ENCODE data around the gene S100A16.
"Not testable (repeated sequence)": the region's sequence is repeated elsewhere in the genome, so short reads cannot be mapped to it uniquely, and the experiment has no call there.

The S100A16 gene, protein sequence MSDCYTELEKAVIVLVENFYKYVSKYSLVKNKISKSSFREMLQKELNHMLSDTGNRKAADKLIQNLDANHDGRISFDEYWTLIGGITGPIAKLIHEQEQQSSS

DNA sequence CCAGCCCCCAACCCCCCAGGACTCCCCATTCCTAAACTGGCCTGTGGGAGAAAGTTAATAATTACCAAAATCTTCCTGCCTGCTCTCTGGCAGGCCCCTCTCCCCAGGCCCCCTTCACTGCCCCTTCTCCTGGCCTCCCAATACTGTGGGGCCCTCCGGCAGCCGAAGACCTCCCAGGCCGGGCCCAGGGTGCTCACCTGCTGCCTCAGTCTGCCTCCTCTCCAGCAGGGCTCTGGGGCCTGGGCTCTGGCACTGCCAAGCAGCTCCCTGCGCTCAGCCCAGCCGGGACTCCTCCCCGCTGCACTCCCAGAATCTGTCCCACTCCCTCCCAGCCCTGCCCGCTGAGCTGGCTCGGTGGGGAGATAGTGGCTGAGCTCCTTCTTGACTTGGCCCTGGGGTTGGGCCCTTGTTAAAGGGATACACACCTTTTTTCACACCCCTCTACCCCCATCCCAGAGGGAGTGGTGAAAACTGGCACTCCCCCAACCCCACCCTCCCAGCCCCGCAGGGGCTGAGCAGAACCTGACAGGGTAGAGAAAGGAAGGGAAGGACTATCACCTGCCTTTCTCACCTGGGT lies at the start of gene S100A16:
TSS of gene S100A16 (minus strand) at position 383 of the 577 bp plus-strand sequence. CDS start 4,986 bp downstream, outside the sequence.
- DNase-seq: no peak

DNA sequence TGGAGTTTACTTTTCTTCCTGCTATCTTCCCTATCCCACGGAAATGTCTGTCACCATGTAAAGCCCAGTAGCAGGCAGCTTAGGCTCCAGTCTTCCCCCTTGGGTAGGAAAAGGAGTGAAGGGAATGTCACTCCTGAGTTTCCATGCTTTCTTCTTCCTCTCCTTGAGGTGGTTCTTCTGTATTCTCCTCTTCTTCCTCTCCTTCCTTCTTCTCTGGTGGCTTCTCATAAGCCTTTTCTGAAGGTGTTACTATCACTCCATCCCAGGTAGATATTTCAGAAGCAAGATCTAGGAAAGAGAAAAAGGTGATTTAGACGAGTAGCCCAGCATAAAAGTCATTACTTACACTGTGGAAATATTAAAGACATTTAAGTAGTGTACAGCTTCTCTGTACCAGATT lies 49.3 kb upstream of the S100A16 start:
- DNase-seq: no peak

DNA sequence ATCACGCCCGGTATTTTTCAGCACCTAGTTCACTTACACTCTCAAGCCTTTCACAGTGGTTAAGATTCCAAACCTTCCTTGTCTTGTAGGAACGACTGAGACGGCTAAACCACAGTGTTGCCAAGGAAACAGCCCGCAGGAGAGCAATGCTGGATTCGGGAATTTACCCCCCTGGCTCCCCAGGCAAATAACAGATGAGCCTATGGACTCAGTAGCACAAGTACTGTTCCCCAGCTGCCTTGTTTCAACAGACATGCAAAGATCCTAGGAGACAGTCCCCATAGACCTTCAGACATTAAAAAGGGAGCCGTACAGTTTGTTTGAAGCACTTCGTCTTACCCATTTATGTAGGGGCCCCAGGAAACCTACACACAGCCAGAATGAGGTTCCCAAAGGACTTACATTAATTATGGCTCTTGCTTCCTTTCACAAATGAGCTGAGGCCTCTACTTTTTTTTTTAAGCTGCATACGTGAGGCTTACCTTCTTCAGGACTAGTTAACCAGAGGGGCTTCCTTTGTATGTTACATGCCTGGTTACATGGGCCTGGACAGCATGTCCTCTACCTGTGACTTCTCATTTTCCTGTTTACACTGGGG lies 48.3 kb upstream of the S100A16 start:
- no peak for DNase-seq

DNA sequence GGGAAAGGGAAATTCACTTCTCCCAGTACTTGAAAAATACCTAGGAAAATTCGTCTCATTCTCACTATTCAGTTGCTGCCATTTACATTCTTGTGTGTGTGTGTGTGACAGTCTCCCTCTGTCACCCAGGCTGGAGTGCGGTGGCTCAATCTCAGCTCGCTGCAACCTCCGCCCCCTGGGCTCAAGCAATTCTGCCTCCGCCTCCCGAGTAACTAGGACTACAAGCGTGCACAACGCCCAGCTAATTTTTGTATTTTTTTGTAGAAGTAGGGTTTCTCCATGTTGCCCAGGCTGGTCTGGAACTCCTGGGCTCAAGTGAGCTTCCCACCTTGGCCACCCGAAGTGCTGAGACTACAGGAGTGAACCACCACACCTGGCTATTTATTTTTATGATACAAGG lies 46.7 kb upstream of the S100A16 start:
- DNase-seq: no peak

DNA sequence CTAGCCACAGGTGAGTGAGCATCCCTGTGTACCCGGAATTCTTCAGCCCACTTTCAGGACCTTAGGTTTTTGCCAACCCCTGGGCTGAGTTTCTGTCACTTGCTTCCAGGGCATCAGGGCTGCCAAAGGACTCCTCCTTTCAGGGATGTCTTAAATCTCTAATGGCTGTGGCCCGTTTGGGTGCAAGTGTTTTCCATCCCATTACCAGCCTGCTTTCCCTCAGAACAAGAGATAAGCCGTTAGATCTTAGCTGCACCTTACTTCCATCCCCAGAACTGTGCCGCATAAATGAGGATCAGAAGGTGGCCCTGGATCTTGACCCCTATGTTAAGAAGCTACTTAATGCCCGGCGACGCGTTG lies 46.2 kb upstream of the S100A16 start:
- no peak for DNase-seq

DNA sequence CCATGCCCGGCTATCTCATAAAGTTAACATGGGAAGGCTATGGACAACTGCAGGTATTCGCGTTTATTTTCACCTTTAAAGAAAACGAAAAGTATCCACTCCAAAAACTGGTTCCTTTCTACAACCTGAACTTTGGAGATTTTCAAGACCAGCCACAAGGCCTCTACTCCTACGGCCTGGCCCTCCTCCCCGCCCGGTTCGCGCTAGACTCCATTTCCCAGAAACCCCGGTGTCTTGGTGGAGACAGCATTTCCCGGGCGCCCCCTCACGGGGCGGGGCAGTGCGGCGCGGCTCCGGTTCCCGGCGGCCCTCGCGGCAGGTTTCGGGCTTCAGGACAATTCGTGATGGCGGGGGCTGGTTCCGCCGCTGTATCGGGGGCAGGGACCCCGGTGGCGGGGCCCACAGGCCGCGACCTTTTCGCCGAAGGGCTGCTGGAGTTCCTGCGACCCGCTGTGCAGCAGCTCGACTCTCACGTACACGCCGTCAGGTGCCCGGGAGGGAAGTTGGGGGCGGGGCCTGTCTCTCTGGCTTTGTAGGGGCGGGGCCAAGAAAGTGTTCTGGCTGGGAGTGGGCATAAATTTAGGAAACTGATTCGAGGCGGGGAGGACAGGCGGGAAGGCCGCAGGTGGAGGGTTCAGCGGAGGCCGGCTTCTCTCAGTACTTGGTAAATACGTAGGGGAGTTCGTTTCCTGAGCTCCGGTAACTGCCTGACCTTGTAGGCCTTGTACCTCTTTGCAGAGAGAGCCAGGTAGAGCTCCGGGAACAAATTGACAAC lies 45.6 kb upstream of the S100A16 start, which contains the start of gene SNAPIN:
TSS of gene SNAPIN (plus strand) at position 304 of the 775 bp plus-strand sequence. CDS start at position 345, 41 bp downstream.
- peak; percentile 91 for DNase-seq

DNA sequence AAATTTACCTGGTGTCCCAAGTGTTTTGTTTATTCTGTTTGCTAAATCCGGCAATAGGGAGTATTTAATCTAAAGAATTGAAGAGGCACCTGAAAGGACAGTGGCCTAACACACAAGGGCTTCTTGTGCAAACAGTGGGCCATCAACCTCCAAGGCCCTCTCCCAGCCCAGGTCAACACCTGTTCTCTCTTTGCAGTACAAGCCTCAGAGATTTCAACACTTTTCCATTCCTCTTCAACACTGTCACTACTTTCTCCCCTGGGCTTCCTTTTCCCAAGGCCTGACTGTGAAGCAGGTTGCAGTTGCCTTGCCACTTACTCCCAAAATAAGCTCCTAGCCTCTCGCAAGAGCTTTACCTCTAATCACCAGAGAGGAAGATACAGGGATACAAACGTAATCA lies 42.4 kb upstream of the S100A16 start:
- no peak for DNase-seq

DNA sequence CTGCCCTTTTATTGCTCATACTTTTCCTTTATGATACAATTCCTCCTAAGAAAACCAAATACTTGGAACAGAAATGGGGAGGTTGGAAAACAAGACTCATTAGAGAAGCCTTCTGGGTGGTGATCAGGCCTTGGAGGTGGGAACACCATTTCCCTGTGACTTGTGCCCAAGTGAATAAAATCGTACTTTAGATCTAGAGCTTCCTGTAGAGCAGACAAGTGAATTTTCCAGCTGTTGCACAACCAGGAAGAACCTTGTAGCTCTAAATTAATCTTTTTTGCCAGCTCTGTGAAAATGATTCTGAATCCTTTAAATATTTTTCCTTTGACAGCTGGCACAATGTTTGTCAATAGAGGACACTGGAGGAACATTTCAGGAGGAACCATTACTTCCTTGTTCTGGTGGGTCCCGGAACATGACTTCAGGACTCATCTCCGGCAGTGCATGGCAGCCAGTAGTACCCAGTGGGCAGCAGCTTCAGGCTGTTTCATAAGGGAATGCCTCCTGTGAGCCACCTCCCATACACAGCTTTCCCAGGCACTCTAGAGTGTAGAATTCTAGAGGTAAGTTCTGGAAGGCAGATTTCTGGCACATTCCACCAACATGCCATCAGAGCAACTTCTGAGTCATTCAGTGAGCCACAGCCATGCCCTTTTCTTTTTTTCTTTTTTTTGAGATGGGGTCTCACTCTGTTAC lies 40.0 kb upstream of the S100A16 start:
- DNase-seq: no peak

DNA sequence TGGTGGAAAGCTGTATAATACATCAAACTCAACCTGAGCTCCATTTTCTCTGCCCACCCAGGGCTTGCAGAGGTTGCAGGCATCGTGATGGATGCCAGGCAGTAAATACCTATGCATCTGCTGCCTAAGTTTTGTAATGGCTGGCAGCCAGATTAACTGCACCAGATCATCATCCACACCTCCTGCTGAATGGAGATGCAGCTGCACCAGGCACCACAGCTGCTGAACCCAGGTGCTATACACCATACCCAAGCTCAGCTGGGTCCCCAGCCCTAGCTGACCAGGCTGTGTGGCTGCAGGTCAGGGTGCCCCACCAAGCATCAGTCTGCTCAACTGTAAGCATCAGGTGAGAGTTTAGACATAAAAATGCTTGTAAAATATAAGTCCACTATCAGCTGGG lies 38.8 kb upstream of the S100A16 start:
- DNase-seq: no peak

DNA sequence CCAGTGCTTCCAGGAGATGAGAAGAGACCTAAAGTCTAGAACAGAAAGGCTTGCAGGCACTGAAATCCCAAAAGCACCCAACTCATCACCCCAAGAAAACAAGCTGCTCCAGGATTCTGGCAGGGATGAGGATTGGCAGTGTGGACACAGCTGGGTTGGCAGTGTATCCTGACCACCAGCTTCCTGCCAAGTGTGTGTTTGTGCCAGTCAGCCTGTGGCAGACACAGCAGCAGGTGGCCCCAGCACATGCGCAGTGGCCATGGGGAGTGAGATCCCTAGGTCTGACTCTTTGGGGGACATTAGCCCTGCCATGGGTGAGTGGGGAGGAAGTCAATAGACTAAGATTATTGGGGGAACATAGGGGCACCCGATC lies 36.9 kb upstream of the S100A16 start:
- DNase-seq: no peak

DNA sequence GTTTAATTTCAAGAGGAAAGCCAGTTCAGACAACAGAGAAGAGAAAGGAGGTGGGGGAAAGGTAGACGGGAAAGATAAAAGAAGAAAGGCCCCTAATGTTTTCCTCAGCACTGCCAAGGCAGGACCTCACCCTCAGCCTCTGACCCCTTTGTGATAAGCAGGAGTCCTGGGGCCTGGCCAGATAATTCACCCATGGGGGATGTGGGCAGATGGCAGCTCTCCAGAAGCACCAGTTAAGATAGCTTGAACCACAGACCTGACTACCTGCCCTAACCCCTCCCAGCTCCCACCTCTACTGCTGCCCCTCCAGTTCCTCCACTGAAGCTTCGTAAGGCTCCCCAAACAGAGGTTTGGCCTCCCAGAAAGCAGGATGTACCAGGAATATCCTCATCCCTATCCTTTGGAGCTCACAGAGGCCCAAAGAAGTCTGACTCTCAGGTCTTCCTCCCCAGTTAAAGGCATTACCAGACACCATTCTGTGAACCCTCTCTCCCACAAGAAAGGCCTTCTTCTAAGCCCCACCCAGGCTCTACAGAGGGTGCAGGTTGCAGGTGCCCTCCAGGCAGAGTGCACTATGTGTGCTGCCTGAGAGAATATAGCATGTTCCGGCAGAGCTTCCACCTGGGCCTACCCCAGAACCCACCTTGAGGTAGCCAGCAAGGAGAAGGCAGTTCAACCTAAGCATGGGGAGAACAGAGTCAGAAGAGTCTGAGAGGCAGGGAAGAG lies 36.4 kb upstream of the S100A16 start:
- no peak for DNase-seq

DNA sequence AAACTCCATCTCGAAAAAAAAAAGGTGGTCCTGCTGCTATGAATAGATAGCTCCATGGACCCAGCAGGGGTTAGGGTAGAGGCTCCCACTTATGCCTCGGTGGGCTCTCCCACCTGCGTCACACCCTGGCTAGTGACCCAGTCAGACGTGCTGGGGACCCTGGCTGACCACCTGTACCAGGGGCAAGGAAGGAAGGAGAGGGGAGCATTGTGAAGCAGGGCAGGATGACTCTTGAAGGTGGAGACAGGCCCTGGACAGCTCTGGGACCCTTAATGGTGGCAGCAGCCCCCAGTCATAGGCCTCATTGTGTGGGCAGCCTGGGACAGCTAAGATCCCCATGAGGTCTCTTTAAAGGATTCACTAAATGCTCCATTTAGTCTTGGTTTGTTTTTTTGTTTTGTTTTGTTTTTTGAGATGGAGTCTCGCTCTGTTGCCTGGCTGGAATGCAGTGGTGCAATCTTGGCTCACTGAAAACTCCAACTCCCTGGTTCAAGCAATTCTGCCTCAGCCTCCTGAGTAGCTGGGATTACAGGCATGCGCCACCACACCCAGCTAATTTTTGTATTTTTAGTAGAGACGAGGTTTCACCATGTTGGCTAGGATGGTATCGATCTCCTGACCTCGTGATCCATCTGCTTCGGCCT lies 35.2 kb upstream of the S100A16 start:
- no peak for DNase-seq

DNA sequence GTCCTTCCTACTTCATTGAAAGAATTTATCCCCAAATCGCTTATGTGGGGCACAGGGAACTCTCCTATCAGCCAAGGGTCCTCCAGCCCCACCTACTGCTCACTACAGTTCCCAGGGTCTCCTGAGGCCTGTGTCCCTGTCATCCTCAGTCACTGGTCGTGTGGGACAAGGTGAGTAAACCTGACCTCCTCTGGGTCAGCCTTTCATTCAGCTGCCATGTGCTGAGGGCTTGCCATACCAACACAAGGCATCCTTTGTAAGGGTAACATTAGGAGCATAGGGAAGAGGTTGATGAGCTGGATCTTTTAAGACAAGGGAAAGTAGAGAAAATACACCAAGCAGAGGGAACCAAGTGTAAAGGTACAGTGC lies 34.4 kb upstream of the S100A16 start:
- DNase-seq: no peak

DNA sequence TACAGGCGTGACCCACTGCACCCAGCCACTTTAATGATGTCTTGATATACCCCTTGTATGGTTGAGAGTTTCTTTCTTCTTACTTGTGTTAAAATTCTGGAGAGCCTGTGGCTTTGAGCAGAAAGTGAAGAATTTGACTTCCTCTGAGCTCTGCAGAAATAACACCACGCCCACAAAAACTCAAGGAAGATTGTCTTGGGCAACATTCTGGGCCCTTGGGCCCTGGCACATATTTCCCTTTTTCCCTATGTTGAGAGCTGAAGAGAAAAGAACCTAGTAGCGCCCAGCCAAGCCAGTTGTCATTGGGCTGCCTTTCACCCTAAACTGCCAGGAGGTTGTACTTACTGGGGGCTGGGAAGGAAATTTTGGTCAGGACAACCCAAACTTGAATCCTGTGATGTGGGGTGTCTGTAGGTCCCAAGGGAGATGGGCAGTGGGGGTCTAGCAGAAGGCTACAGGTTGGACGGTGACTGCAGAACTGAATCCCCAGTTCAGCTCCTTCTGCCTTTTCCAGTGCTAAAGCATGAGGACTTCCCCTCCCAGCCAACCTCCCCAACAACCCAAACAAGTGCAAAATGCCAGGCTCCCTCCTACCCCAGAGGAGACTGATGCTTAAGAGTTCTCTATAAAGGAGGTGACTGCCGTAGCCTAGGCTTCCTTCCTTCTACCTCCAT lies 33.9 kb upstream of the S100A16 start:
- DNase-seq: no peak

DNA sequence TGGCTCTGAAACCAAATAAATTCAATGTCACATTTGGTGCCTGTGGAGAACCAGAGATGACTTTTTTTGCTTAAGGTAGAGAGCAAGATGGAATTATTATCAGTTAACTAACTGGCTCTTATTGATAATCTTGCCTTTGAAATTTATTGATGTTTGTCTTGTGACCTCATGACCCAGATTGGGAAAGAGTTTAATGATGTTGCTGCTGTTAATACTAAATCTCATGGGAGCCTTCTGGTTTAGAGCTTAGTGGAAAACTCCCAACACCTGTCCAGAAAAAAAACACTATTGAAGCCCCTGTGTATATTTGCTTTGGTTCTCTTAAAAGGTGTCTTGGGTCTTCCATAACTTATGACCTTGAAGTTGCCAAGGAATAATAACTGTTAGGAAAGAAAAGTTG lies 30.9 kb upstream of the S100A16 start:
- no peak for DNase-seq

DNA sequence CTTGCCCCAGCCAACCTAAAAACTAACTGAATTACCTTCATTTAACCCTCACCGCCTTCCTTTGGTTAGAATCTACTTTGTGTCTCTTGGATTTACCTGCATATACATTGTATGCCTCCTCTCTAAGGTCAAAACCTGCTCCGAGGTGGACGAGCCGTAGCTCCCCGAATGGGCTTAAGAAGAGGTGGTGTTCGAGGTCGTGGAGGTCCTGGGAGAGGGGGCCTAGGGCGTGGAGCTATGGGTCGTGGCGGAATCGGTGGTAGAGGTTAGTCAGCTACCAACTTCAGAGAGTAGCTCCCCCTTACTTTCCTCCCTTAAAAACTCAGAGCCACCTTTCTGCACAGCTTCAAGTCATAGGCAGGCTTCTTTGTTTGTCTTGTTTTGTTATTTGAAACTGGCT lies 30.2 kb upstream of the S100A16 start:
- DNase-seq: no peak

DNA sequence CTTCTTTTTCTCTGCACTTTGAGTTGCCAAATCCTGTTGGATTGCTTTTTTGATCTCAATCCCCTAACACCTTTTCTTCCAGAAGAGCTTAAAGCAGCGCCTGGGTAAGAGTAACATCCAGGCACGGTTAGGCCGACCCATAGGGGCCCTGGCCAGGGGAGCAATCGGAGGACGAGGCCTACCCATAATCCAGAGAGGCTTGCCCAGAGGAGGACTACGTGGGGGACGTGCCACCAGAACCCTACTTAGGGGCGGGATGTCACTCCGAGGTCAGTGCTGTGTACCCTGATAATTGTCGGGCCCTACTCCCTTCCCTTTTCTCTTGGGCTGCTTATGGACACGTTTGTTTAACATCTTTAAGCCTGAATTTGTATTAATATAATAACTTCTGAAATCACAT lies 29.2 kb upstream of the S100A16 start:
- no peak for DNase-seq

DNA sequence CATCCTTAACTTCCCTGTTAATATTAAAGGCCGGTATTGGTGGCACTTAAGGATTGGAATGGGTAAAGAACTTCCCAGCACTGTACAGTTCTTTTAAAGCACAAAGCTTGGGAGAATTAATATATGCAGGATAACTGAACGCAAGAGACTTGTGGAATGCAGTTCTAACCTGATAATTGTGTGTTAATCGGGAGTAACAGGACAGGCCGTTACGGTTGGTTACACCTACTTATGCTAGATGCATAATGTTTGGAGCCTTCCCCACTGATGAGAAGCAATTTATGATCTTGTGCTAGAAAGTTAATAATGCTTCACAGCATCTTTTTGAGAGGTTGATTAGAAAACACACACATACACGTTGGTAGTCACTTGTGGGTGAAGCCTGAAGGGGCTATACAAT lies 27.9 kb upstream of the S100A16 start:
- DNase-seq: no peak

DNA sequence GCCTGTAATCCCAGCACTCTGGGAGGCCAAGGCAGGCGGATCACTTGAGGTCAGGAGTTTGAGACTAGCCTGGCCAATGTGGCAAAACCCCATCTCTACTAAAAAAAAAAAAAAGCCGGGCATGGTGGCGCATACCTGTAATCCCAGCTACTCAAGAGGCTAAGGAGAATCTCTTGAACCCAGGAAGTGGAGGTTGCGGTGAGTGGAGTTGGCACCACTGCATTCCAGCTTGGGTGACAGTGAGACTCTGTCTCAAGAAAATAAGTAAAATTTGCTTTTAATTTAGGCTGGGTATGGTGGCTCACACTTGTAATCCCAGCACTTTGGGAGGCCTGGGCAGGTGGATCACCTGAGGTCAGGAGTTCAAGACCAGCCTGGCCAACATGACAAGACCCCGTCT lies 27.3 kb upstream of the S100A16 start:
- not testable (repeated sequence) for DNase-seq

DNA sequence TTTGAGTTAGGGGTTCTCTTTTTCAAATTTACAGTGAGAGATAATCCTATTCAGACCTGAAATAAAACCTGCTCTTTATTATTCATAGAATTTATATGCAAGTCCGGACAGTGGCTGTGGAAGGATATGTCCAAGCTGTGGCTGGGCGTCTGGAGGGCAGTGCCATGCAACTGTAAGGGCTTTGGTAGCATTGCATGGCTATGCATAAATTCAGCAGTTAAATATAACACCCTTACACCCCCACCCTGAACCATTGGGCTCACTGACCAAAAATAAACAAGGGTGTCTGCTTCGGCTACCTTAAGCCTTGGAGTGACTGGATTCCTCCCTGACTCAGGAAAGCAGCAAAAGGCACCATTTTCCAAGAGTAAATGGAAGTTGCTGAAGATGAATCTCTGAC lies 26.3 kb upstream of the S100A16 start:
- DNase-seq: no peak

DNA sequence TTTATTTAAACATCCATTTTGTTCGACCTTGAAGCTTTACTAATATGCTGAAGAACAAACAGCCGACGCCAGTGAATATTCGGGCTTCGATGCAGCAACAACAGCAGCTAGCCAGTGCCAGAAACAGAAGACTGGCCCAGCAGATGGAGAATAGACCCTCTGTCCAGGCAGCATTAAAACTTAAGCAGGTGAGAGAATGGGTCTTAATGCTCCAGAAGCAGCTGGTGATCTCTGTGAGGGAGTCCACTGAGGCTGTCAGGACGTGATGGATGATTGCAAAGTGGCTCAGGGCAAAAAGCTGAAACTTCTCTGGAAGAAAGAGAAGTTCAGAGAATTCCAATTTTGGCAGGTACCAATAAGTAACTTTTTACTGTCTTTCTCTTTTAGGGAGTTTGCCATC lies 25.3 kb upstream of the S100A16 start:
- no peak for DNase-seq

DNA sequence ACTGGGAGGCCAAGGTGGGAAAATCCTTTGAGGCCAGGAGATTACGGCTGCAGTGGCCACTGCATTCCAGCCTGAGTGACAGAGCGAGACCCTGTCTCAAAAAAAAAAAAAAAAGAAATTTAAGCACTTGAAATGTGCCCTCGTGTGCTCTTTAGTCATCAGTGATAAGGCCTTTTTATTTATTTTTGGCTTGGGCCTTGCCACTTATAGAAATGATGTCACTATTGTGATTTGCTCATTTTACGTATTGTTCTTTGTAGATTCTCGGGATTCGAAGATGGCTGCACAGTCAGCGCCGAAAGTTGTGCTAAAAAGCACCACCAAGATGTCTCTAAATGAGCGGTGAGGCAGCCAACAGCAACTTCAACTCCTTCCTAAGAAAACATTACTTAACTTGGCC lies 23.4 kb upstream of the S100A16 start:
- DNase-seq: no peak
